AG08395 (cell line): ENCODE data around the gene ITPRIP.
A peak's percentile ranks its signal among the peaks of the same experiment; 100 is the strongest.

ENCODE experiments used
- DNase-seq: peaks from one replicate; pipeline ENCODE4 v3.0.0; 2012; ENCODE audit warnings: mixed read lengths, low spot score

The ITPRIP gene

GRCh38 chr10:104325436-104326435 is 12.5 kb downstream of the ITPRIP start:
- DNase-seq, result no peak

- DNase-seq, result no peak
Measured at GRCh38 chr10:104324931-104325330, 13.3 kb downstream of the ITPRIP start.

- no peak for DNase-seq
Measured at GRCh38 chr10:104324221-104324686, 14.0 kb downstream of the ITPRIP start.

- no peak for DNase-seq
Measured at GRCh38 chr10:104323760-104324201, 14.5 kb downstream of the ITPRIP start.

GRCh38 chr10:104323085-104323484 is 15.2 kb downstream of the ITPRIP start:
- no peak for DNase-seq

GRCh38 chr10:104322416-104322782 is 15.9 kb downstream of the ITPRIP start:
- DNase-seq, result no peak

- no peak for DNase-seq
Measured at GRCh38 chr10:104321725-104322415, 16.4 kb downstream of the ITPRIP start.

- DNase-seq, result no peak
Measured at GRCh38 chr10:104321226-104321625, 17.0 kb downstream of the ITPRIP start.

- no peak for DNase-seq
Measured at GRCh38 chr10:104318810-104319741, 19.2 kb downstream of the ITPRIP start.

GRCh38 chr10:104318326-104318725 is 19.9 kb downstream of the ITPRIP start:
- no peak for DNase-seq

GRCh38 chr10:104317726-104318299 is 20.5 kb downstream of the ITPRIP start:
- DNase-seq, result no peak

GRCh38 chr10:104317269-104317710 is 21.0 kb downstream of the ITPRIP start:
- DNase-seq, result peak; percentile 68

- no peak for DNase-seq
Measured at GRCh38 chr10:104316321-104317099, 21.8 kb downstream of the ITPRIP start.

- DNase-seq, result no peak
Measured at GRCh38 chr10:104315486-104315921, 22.8 kb downstream of the ITPRIP start.

- DNase-seq, result no peak
Measured at GRCh38 chr10:104314591-104315485, 23.4 kb downstream of the ITPRIP start.

GRCh38 chr10:104311184-104311720 is 27.0 kb downstream of the ITPRIP start:
- no peak for DNase-seq

- DNase-seq, result peak; percentile 93
Measured at GRCh38 chr10:104309980-104310978, 28.0 kb downstream of the ITPRIP start.

- no peak for DNase-seq
Measured at GRCh38 chr10:104308439-104308903, 29.8 kb downstream of the ITPRIP start.
